Astrocyte of the spinal cord (primary cell): ENCODE data around the gene GAB1.
A peak's percentile ranks its signal among the peaks of the same experiment; 100 is the strongest.

Experiments used
- DNase-seq: peaks from one replicate; pipeline ENCODE4 v3.0.0; 2011; ENCODE audit warnings: low read depth, low spot score
- H3K4me3 ChIP-seq: 2 replicates; pipeline ENCODE4 v1.5.1; 2011; ENCODE audit warnings: low read depth, mild to moderate bottlenecking, low read length, moderate library complexity
- in situ Hi-C: cut with HindIII; loops from 2 replicates; pipeline ENCODE4 v1.10.0; 2017; ENCODE audit warnings: low sequenced_read_pairs
- TF ChIP-seq, protein P1 (sequence below): IDR thresholded peaks from 2 replicates; pipeline ENCODE4 v1.5.1; 2012; ENCODE audit warnings: low read depth, mild to moderate bottlenecking, low read length, inconsistent platforms

GAB1 gene

DNA sequence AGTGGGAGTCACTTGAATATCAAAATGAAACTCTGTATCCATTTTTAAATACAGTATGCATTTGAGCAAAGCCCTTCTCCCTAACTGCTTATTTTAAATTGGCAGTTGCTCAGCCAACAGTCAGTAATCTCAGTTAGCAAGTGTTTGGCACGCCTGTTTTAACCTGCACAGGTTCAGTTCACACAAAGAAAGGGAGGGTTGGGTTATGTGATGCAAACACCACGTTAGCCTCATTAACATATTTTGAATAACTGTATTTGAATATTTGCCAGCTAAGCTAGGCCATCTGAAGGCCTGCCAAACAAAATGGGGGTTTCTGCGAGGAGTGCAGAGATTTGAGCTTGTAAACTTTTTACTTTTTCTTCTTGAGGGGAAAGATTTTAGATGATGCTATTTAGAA is 19.8 kb downstream of the GAB1 start:
- TF ChIP-seq, protein P1, sequence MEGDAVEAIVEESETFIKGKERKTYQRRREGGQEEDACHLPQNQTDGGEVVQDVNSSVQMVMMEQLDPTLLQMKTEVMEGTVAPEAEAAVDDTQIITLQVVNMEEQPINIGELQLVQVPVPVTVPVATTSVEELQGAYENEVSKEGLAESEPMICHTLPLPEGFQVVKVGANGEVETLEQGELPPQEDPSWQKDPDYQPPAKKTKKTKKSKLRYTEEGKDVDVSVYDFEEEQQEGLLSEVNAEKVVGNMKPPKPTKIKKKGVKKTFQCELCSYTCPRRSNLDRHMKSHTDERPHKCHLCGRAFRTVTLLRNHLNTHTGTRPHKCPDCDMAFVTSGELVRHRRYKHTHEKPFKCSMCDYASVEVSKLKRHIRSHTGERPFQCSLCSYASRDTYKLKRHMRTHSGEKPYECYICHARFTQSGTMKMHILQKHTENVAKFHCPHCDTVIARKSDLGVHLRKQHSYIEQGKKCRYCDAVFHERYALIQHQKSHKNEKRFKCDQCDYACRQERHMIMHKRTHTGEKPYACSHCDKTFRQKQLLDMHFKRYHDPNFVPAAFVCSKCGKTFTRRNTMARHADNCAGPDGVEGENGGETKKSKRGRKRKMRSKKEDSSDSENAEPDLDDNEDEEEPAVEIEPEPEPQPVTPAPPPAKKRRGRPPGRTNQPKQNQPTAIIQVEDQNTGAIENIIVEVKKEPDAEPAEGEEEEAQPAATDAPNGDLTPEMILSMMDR = no peak
- DNase-seq = no peak
- H3K4me3 ChIP-seq = no peak overlapping the region
- in situ Hi-C loops = no loop called here

DNA sequence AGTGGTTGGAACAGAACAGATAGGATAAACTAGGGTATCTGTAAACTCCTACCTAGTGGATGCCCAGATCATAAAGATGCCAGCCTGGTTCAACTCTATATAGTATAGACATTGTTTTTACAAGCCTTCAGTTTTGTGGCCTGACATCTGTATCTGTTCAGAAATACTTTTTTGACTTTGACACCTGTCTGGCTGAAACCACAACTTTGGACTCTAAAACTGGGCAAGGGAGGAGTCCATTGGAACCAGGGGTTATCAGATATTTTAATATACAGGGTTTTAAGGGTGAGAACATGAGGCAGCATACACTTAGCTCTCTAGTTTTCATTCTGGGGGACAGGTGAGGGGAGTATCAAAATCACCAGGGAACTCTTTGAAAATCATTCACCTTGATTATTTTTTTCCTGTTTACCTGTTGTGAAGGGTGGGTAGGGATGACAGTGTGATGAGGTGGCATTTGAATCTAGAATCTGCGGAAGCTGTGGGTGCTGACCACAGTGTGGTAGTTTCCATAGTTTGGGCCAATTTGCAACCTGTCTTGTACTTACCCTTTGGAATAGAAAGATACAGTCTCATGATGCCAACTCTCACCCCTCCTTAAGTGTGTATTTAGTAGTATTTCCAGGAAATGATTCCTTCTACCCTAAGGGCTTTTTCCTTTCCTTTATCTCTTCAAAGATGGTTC is 20.6 kb downstream of the GAB1 start:
- in situ Hi-C loops = no loop called here
- TF ChIP-seq, protein P1 = no peak
- no peak for DNase-seq
- no peak overlapping the region for H3K4me3 ChIP-seq

DNA sequence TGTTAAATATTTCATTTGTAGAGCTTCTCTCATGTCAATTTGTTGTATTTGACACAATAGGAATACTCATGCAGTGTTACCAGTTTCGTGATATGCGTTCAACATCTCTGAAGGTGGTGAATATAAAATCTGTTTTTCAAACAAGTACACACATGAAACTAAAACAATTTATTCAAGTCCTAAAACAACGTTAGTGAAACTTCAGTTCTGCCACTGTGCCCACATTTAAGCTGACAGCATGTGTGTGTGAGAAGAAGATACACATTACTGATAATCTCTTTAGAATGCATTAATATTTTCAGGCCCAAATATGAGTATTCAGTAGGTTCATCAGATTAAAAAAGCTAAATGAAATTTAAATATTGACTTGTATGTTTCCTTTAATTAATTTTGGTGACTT is 21.7 kb downstream of the GAB1 start:
- TF ChIP-seq, protein P1 = no peak
- no peak for DNase-seq
- no peak overlapping the region for H3K4me3 ChIP-seq
- in situ Hi-C loops = no loop called here

DNA sequence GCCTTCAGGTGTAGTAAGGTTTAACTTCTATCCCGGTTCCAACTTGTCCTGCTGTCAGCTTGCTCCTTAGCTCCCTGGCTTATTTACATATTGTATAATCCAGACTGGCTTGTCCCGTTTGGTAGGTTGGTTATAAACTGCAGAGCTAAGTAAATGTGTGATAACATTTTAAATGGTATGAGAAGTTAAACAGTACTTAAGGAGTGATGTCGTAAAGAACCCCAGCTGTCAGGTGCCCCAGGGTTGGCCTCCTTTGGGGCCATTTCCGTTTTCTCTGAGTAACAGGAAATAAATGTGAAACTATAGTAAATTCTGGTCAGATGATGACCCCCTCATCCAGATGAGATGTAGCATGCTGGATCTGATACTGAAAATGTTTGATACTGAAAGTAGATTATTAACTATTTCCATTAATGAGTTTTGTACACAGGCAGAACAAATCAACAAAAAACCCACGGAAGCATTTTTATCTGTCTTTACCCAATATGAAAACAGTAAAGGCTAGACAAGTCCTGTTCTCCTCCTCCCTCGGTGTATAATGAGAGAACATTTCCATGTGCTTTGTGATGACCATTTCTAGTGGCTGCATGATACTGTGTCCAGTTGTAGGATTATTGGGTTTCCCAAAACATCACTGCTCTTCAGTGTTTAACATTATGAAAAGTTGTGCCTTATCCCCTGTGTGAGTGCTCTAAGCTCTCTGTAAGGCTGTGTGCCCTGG is 22.4 kb downstream of the GAB1 start:
- TF ChIP-seq, protein P1 = no peak
- no peak overlapping the region for H3K4me3 ChIP-seq
- peak; percentile 79 for DNase-seq
- in situ Hi-C loops = no loop called here

DNA sequence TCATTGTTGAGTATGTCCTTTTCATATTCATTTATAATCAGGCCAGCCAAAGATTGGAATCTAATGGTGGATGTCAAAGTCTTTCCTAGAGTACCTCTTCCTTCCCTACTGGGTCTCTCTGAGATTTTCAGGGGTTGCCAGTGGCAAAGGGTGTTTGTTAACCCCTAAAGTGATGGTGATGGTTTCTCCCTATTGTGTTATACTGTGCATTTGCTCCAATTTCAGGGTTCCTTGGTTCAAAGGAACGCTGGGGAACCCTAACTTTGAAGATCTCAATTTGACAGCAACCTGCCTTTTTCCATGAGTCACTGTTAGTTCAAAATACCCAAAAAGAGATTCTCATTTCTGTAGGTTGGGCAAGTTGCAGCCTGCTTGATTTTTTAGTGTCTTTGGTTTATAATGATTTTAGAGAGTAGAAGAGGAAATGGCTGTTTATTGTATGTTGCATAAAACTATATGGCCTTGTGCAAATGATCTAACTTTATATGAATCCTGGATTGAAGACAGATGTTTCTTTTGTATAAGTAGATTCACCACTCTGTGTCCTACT is 23.0 kb downstream of the GAB1 start:
- DNase-seq = no peak
- H3K4me3 ChIP-seq = no peak overlapping the region
- TF ChIP-seq, protein P1 = no peak
- in situ Hi-C loops = no loop called here

DNA sequence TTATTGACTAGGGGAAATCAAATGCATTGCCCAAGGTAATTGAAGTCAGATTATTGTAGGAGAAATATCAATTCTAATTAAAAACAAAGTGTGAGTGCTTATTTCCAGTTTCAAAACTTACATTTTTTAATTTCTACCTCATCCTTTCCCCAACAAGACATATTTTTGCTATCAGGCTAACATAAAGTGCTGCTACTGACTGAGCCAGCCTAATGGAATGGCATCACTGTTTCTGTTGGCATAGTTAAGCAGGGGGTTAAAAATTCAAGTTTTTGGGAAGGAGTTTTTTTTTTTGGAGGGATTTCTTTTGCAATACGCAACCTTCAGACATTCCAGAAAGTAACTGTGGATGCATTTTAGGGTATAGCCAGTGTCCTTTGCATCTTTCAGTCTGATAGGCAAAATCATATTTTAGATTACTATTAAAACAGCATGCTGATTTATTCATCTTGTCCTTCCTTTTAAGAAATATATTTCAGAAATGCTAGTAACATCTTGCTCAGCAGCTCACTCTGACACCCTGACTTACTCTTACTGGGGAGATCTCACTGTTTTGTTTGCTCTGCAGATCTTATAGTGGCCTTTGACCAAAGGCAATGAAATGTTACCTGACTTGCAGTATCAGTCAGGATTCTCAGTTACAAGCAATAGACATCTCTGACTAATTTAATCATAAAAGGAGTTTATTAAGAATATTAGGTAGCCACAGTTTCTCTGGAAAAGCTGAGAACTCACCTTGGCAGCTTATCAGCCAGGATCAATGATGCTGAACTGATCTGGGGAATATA is 24.4 kb downstream of the GAB1 start:
- no peak for DNase-seq
- TF ChIP-seq, protein P1 = no peak
- in situ Hi-C loops = no loop called here
- H3K4me3 ChIP-seq = no peak overlapping the region
